ENCODE results near the gene SCNN1G. TPM values are rescaled to one million over a fixed set of nuclear protein-coding genes. Genes with fewer than 3 reads are reported as not detected.

Gene SCNN1G
- total RNA-seq, 3 donors from 2014 or later, result 2.0 to 8.8 TPM; not detected in 1

DNA sequence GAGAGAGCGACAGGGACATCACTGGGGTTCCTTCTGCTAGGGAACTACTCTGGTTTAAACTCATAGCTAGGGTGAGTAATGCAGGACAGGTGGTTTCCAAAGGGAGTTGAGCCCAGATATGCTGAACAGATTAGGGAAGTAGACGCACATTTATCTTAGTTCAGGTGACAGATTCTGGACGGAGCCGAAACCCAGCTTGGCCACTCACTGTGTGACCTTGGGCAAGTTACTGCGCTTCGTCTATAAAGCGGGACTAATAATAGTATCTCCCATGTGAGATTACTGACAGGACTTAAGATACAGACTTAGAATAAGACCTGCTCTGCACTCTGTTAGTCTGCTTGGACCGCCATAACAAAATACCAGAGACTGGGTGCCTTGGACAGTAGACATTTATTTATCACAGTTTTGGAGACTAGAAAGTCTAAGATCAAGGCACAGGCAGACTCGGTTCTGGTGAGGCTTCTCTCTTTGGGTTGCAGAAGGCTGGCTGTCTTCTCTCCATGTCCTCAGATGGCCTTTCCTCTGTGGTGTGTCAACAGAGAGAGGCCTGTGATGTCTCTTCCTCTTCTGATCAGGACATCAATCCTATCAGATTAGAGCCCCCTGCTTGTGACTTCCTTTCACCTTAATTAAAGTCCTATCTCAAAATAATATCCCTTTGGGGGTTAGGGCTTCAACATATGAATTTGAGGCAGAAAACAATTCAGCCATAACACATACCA, 12.1 kb downstream of the SCNN1G start:
- intact Hi-C loops (cut with DNase I; ENCODE audit: low total_unique reads), result no loop called here
- H3K4me3 ChIP-seq, result no peak overlapping the region
- no peaks in the 10 kb centered on the region for H3K36me3 ChIP-seq
- no peaks in the 10 kb centered on the region for H3K9me3 ChIP-seq
- H3K27me3 ChIP-seq, result no peaks in the 10 kb centered on the region
- no peaks in the 10 kb centered on the region for H3K4me1 ChIP-seq
- no peak overlapping the region for H3K27ac ChIP-seq
- TF ChIP-seq POLR2A (IDR thresholded peaks at IDR 0.05) (no peak), POLR2AphosphoS5 (IDR thresholded peaks at IDR 0.05) (no peak)
- TF ChIP-seq, protein P1, sequence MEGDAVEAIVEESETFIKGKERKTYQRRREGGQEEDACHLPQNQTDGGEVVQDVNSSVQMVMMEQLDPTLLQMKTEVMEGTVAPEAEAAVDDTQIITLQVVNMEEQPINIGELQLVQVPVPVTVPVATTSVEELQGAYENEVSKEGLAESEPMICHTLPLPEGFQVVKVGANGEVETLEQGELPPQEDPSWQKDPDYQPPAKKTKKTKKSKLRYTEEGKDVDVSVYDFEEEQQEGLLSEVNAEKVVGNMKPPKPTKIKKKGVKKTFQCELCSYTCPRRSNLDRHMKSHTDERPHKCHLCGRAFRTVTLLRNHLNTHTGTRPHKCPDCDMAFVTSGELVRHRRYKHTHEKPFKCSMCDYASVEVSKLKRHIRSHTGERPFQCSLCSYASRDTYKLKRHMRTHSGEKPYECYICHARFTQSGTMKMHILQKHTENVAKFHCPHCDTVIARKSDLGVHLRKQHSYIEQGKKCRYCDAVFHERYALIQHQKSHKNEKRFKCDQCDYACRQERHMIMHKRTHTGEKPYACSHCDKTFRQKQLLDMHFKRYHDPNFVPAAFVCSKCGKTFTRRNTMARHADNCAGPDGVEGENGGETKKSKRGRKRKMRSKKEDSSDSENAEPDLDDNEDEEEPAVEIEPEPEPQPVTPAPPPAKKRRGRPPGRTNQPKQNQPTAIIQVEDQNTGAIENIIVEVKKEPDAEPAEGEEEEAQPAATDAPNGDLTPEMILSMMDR (IDR thresholded peaks at IDR 0.05), result no peak
- DNase-seq (ENCODE audit: low spot score in 2 of 2), result no peak

DNA sequence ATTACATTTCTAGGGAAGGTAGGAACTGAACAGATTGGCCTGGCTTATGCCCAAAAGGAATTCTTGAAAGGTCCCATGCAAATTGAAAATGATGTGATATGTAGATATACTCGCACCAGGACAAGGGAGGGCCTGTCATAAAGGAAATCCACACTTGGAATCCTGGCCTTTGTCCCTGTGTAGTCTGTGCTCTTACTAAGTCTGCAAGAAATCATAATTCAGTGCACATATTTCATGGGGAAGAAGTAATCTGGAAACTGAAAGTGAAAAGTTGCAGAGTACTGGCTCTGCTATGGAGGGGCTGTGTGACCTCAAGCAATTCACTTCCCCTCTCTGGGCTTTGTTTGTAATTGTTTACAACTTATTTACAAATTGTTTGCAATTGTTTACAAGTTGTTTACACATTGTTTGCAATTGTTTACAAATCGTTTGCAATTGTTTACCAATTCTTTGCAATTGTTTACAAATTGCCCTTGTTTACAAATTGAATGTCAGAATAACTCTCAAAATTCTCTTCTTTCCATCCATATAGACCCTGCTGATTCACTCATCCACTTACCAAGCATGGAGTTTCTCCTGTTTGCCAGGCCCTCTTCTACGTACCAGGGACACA, 12.9 kb downstream of the SCNN1G start:
- H3K9me3 ChIP-seq, result no peaks in the 10 kb centered on the region
- no peaks in the 10 kb centered on the region for H3K4me1 ChIP-seq
- no peak for DNase-seq (ENCODE audit: low spot score in 2 of 2)
- H3K4me3 ChIP-seq, result no peak overlapping the region
- intact Hi-C loops (cut with DNase I; ENCODE audit: low total_unique reads), result no loop called here
- H3K36me3 ChIP-seq, result no peaks in the 10 kb centered on the region
- no peak for TF ChIP-seq POLR2A (IDR thresholded peaks at IDR 0.05)
- TF ChIP-seq, protein P1 (IDR thresholded peaks at IDR 0.05), result no peak
- TF ChIP-seq POLR2AphosphoS5 (IDR thresholded peaks at IDR 0.05), result no peak
- H3K27me3 ChIP-seq, result no peaks in the 10 kb centered on the region
- no peak overlapping the region for H3K27ac ChIP-seq

DNA sequence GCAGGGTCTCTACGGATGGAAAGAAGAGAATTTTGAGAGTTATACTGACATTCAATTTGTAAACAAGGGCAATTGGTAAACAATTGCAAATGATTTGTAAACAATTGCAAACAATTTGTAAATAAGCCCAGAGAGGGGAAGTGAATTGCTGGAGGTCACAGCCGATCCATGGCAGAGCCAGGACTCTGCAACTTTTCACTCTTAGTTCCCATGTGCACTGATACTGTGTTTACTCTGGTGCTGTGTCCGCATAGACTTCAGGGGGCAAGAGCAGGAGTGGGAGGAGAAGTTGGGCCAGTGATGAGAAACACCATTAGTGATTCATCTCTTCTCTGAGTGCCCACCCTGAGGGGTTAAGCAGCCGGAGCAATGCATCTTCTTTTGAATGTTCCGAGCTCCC, 14.0 kb downstream of the SCNN1G start:
- intact Hi-C loops (cut with DNase I; ENCODE audit: low total_unique reads), result no loop called here

DNA sequence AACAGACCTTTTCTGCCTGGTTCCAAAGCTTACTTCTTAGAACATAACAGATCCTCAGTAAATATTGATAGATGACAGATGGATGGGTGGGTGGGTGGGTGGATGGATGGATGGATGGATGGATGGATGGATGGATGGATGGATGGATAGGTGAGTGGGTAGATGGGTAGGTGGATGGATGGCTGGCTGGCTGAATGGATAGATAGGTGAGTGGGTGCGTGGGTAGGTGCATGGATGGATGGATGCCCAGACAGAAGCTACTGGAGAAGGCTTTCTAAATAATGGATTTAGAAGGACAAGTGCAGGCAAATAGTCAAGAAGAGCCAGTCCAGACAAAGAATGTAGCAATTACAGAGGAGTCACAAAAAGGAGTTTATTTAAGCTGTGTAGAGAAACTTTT, 19.6 kb downstream of the SCNN1G start:
- no peaks in the 10 kb centered on the region for H3K9me3 ChIP-seq
- intact Hi-C loops (cut with DNase I; ENCODE audit: low total_unique reads), result no loop called here
- H3K27me3 ChIP-seq, result no peaks in the 10 kb centered on the region
- H3K4me1 ChIP-seq, result no peaks in the 10 kb centered on the region
- H3K4me3 ChIP-seq, result no peak overlapping the region
- H3K36me3 ChIP-seq, result no peaks in the 10 kb centered on the region
- TF ChIP-seq POLR2A (IDR thresholded peaks at IDR 0.05), result no peak
- TF ChIP-seq, protein P1 (IDR thresholded peaks at IDR 0.05), result no peak
- no peak for TF ChIP-seq POLR2AphosphoS5 (IDR thresholded peaks at IDR 0.05)
- DNase-seq (ENCODE audit: low spot score in 2 of 2), result no peak
- H3K27ac ChIP-seq, result no peak overlapping the region

More for the DNA sequence above, 14.0 kb downstream of the SCNN1G start:
- no peak for DNase-seq (ENCODE audit: low spot score in 2 of 2)
- TF ChIP-seq, protein P1 (IDR thresholded peaks at IDR 0.05), result no peak
- TF ChIP-seq POLR2A (IDR thresholded peaks at IDR 0.05) (no peak), POLR2AphosphoS5 (IDR thresholded peaks at IDR 0.05) (no peak)
- no peaks in the 10 kb centered on the region for H3K4me1 ChIP-seq
- no peak overlapping the region for H3K27ac ChIP-seq
- no peaks in the 10 kb centered on the region for H3K36me3 ChIP-seq
- no peaks in the 10 kb centered on the region for H3K9me3 ChIP-seq
- no peak overlapping the region for H3K4me3 ChIP-seq
- H3K27me3 ChIP-seq, result no peaks in the 10 kb centered on the region

DNA sequence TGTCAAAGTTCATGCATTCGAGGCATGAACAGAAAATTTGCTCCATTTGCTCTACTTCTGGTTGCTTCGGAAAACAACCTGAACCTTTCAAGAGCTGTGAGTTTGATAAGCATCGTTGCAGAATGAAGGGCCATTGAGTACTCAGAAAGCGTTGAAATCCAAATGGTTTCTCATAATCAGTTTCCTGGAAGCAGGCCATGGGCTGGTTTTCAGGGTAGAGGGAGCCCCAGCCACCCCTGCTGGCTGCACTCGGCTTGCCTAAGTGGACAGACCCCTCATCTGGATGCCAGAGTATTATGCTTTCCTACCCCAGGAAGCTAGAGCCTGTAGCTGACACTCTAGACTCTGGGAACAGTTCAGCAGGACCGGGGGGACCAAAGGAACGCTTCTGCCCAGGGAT, 24.4 kb downstream of the SCNN1G start:
- Histone ChIP-seq H3K4me1 (no peaks in the 10 kb centered on the region), H3K4me3 (no peak overlapping the region), H3K27me3 (no peaks in the 10 kb centered on the region), H3K27ac (no peak overlapping the region), H3K36me3 (no peaks in the 10 kb centered on the region), H3K9me3 (no peaks in the 10 kb centered on the region)
- intact Hi-C loops (cut with DNase I; ENCODE audit: low total_unique reads), result no loop called here
- TF ChIP-seq POLR2AphosphoS5 (IDR thresholded peaks at IDR 0.05) (no peak), POLR2A (IDR thresholded peaks at IDR 0.05) (no peak)
- no peak for DNase-seq (ENCODE audit: low spot score in 2 of 2)
